ENCODE measurements around the gene NUP107.
"Not testable (repeated sequence)": the region's sequence is repeated elsewhere in the genome, so short reads cannot be mapped to it uniquely, and the experiment has no call there.

The NUP107 gene

GRCh38 chr12:68671179-68671578, 15.6 kb upstream of the NUP107 start:
- no peaks in the 10 kb centered on the region for H3K4me1 ChIP-seq (ENCODE audit: low read length)
- H3K4me3 ChIP-seq (ENCODE audit: low read length), result no peak overlapping the region
- H3K9ac ChIP-seq (ENCODE audit: low read length), result no peak overlapping the region
- H3K27ac ChIP-seq (ENCODE audit: low read length), result no peak overlapping the region
- no peaks in the 10 kb centered on the region for H3K36me3 ChIP-seq (replicated peaks; ENCODE audit: low read depth, low read length)
- no peak overlapping the region for H2AFZ ChIP-seq (ENCODE audit: low read depth, low read length)
- no peaks in the 10 kb centered on the region for H3K79me2 ChIP-seq (ENCODE audit: low read length)
- H4K20me1 ChIP-seq (ENCODE audit: insufficient read depth, low read length), result no peaks in the 10 kb centered on the region
- H3K27me3 ChIP-seq (ENCODE audit: low read depth, low read length), result no peaks in the 10 kb centered on the region
- no peak overlapping the region for H3K4me2 ChIP-seq (ENCODE audit: low read length)
- no peak for TF ChIP-seq CTCF (IDR thresholded peaks at IDR 0.05; ENCODE audit: low read depth, low read length)
- TF ChIP-seq EZH2phosphoT487 (IDR thresholded peaks at IDR 0.05; ENCODE audit: low read depth), result no peak
- no peaks in the 10 kb centered on the region for H3K9me3 ChIP-seq (ENCODE audit: insufficient read depth, low read length)

- Histone ChIP-seq H3K4me2 (ENCODE audit: low read length) (no peak overlapping the region), H3K4me3 (ENCODE audit: low read length) (no peak overlapping the region), H4K20me1 (ENCODE audit: insufficient read depth, low read length) (no peaks in the 10 kb centered on the region), H3K79me2 (ENCODE audit: low read length) (no peaks in the 10 kb centered on the region), H3K9ac (ENCODE audit: low read length) (no peak overlapping the region), H3K36me3 (replicated peaks; ENCODE audit: low read depth, low read length) (no peaks in the 10 kb centered on the region), H3K27me3 (ENCODE audit: low read depth, low read length) (no peaks in the 10 kb centered on the region), H2AFZ (ENCODE audit: low read depth, low read length) (no peak overlapping the region), H3K9me3 (ENCODE audit: insufficient read depth, low read length) (no peaks in the 10 kb centered on the region), H3K4me1 (ENCODE audit: low read length) (no peaks in the 10 kb centered on the region), H3K27ac (ENCODE audit: low read length) (no peak overlapping the region)
- TF ChIP-seq CTCF (IDR thresholded peaks at IDR 0.05; ENCODE audit: low read depth, low read length) (no peak), EZH2phosphoT487 (IDR thresholded peaks at IDR 0.05; ENCODE audit: low read depth) (no peak)
These were observed 13.0 kb upstream of the NUP107 start for GRCh38 chr12:68673788-68674187.

- Histone ChIP-seq H3K27ac (ENCODE audit: low read length) (no peak overlapping the region), H3K4me2 (ENCODE audit: low read length) (no peak overlapping the region), H3K4me1 (ENCODE audit: low read length) (no peaks in the 10 kb centered on the region)
These were observed 12.4 kb upstream of the NUP107 start for GRCh38 chr12:68674376-68674775.

GRCh38 chr12:68675101-68675842, 11.5 kb upstream of the NUP107 start:
- no peaks in the 10 kb centered on the region for H4K20me1 ChIP-seq (ENCODE audit: insufficient read depth, low read length)
- H3K36me3 ChIP-seq (replicated peaks; ENCODE audit: low read depth, low read length), result no peaks in the 10 kb centered on the region
- no peak overlapping the region for H3K4me3 ChIP-seq (ENCODE audit: low read length)
- H3K9me3 ChIP-seq (ENCODE audit: insufficient read depth, low read length), result no peaks in the 10 kb centered on the region
- TF ChIP-seq CTCF (IDR thresholded peaks at IDR 0.05; ENCODE audit: low read depth, low read length) (no peak), EZH2phosphoT487 (IDR thresholded peaks at IDR 0.05; ENCODE audit: low read depth) (no peak)
- no peaks in the 10 kb centered on the region for H3K27me3 ChIP-seq (ENCODE audit: low read depth, low read length)
- H2AFZ ChIP-seq (ENCODE audit: low read depth, low read length), result no peak overlapping the region
- H3K79me2 ChIP-seq (ENCODE audit: low read length), result no peaks in the 10 kb centered on the region
- no peak overlapping the region for H3K9ac ChIP-seq (ENCODE audit: low read length)
- H3K4me2 ChIP-seq (ENCODE audit: low read length), result no peak overlapping the region
- H3K4me1 ChIP-seq (ENCODE audit: low read length), result no peaks in the 10 kb centered on the region
- no peak overlapping the region for H3K27ac ChIP-seq (ENCODE audit: low read length)

More at GRCh38 chr12:68674376-68674775, 12.4 kb upstream of the NUP107 start:
- H3K36me3 ChIP-seq (replicated peaks; ENCODE audit: low read depth, low read length), result no peaks in the 10 kb centered on the region
- H3K79me2 ChIP-seq (ENCODE audit: low read length), result no peaks in the 10 kb centered on the region
- no peaks in the 10 kb centered on the region for H4K20me1 ChIP-seq (ENCODE audit: insufficient read depth, low read length)
- no peak overlapping the region for H3K9ac ChIP-seq (ENCODE audit: low read length)
- H3K9me3 ChIP-seq (ENCODE audit: insufficient read depth, low read length), result no peaks in the 10 kb centered on the region
- TF ChIP-seq EZH2phosphoT487 (IDR thresholded peaks at IDR 0.05; ENCODE audit: low read depth), result no peak
- TF ChIP-seq CTCF (IDR thresholded peaks at IDR 0.05; ENCODE audit: low read depth, low read length), result no peak
- H2AFZ ChIP-seq (ENCODE audit: low read depth, low read length), result no peak overlapping the region
- H3K27me3 ChIP-seq (ENCODE audit: low read depth, low read length), result no peaks in the 10 kb centered on the region
- H3K4me3 ChIP-seq (ENCODE audit: low read length), result no peak overlapping the region

- H3K27me3 ChIP-seq (ENCODE audit: low read depth, low read length); H3K79me2 ChIP-seq (ENCODE audit: low read length); H4K20me1 ChIP-seq (ENCODE audit: insufficient read depth, low read length); H3K27ac ChIP-seq (ENCODE audit: low read length); H2AFZ ChIP-seq (ENCODE audit: low read depth, low read length); H3K4me1 ChIP-seq (ENCODE audit: low read length); H3K4me3 ChIP-seq (ENCODE audit: low read length); H3K36me3 ChIP-seq (replicated peaks; ENCODE audit: low read depth, low read length); H3K9me3 ChIP-seq (ENCODE audit: insufficient read depth, low read length); H3K4me2 ChIP-seq (ENCODE audit: low read length); H3K9ac ChIP-seq (ENCODE audit: low read length): not testable (repeated sequence)
These were observed 9.9 kb upstream of the NUP107 start for GRCh38 chr12:68676854-68677253.
